Hindlimb muscle (tissue), 1 donor: ENCODE data around the gene SP100. TPM values are rescaled to one million over a fixed set of nuclear protein-coding genes. Genes with fewer than 3 reads are reported as not detected.
"Not testable (repeated sequence)": the region's sequence is repeated elsewhere in the genome, so short reads cannot be mapped to it uniquely, and the experiment has no call there.

Source experiments
- DNase-seq: peaks from one replicate; pipeline ENCODE4 v3.0.0-alpha.2; 2013
- polyA plus RNA-seq: library from polyadenylated mRNA; unstranded; fragments of 120-200 nt; gene quantifications from one replicate; pipeline ENCODE4 v1.2.1, GENCODE V29; 2013; ENCODE audit not compliant: insufficient read length

Gene SP100
- polyA plus RNA-seq, 1 donor: 19.5 TPM

DNA sequence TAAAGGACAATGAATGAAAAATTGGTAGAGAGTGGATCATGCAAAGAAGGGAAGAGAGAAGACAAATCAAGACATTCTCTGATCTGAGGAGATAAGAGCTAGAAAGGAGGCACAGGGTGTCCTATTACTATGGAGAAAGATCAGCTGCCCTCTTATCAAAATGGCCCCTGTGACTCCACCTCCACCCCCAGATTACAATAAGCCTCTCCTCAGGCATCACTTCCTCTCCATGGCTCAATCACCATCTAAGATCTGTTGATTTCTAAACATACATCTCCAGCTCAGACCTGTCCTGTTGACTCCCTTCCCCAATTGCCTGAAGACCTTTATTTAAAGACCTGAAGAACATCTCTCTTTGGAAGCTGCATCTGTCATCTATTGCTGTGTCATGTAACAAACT lies 43.2 kb downstream of the SP100 start:
- DNase-seq: no peak

- no peak for DNase-seq
Observed at GRCh38 chr2:230471074-230471473, 55.1 kb downstream of the SP100 start.

DNA sequence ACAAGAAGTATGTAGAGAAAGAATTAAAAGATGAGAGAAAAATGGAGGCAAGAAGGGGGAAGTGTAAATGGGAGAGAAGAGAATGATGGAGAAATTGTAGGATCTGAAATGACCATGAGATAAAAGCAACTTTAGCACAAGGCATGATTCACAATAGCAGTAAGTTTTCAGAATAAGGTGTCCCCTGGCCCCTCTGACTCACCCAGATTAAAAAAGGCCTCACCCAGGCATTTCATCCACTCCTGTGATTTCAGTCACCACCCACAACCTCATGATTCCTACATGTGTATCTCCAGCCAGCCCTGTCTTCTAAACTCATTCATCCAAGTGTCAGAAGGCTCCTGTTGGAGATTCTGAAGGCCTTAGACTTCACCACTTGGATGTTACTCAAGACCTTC lies 56.6 kb downstream of the SP100 start:
- DNase-seq: no peak

GRCh38 chr2:230473378-230473777 lies 57.4 kb downstream of the SP100 start:
- DNase-seq: no peak

GRCh38 chr2:230475143-230475542 lies 59.1 kb downstream of the SP100 start:
- no peak for DNase-seq

DNA sequence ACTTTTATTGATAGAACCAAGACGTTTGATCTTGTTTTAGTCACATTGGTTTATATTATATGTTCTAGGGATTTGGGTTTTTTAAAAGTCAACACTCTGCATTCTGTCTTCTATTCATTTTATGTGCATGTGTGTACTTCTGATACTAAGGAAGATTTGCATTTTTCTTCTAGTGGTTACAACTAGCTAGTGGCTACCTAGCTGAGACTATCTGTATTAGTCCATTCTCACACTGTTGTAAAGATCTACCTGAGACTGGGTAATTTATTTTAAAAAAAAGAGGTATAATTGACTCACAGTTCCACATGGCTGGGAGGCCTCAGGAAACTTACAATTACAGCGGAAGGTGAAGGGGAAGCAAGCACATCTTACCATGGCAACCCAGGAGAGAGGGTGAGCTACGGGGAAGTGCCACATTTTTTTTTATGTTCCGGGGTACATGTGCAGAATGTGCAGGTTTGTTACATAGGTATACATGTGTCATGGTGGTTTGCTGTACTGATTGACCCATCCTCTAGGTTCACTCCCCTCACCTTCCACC lies 69.9 kb downstream of the SP100 start:
- no peak for DNase-seq

GRCh38 chr2:230491219-230491618 lies 75.2 kb downstream of the SP100 start:
- not testable (repeated sequence) for DNase-seq

- DNase-seq: no peak
Observed at GRCh38 chr2:230492107-230492506, 76.1 kb downstream of the SP100 start.

DNA sequence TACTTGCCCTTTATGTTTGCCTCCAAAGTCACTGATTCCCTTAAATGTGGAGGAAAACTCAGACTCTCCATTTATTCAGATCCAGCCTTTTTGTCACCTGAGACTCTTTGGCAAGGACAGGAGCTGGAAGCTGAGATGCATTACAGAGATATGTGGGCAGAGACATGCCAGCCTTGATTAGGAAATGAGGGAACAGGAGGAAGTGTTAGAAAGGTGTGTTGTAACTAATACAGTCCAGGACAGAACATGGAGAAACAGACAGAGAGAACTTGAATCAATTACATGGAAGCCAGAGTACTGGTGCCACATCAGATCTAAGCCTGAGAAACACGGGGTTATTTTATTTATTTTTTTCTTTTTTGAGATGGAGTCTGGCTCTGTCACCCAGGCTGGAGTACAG lies 79.0 kb downstream of the SP100 start:
- DNase-seq: no peak

DNA sequence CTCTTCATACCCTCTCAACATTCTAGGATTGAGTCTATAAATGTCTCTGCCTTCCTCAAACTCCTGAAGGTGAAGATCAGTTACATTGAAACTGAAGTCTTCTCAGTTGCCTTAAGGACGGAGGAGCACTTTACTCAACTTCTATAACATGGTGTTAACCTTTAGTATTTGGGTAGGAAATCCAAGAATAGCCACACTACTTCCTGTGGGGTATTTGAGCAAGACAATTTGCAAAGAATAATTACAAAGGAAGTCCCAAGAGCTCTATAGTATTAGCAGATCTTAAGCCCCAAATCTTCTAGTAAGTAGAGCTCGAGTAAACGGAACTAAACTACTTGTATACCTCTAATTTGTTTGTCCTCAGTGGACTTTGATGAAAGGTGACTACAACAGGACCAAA lies 80.9 kb downstream of the SP100 start:
- DNase-seq: no peak

GRCh38 chr2:230498506-230499107 lies 82.6 kb downstream of the SP100 start:
- no peak for DNase-seq

DNA sequence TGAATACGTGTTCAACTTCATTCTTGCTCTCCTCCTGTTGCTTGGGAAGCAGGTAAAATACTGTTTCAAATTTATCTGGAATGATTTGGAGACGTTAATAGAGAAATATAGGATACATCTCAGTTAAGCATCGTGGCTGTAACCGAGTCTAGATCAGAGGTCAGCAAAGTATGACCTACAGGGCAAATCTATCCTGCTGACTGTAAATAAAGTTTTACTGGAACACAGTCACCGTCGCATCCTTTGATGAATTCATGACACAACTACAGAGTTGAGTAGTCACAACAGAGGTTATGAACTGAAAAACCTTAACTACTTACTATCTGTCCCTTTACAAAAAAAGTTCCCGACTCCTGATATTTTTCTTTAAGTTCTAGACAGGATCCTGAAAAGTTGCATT lies 86.6 kb downstream of the SP100 start:
- DNase-seq: no peak

DNA sequence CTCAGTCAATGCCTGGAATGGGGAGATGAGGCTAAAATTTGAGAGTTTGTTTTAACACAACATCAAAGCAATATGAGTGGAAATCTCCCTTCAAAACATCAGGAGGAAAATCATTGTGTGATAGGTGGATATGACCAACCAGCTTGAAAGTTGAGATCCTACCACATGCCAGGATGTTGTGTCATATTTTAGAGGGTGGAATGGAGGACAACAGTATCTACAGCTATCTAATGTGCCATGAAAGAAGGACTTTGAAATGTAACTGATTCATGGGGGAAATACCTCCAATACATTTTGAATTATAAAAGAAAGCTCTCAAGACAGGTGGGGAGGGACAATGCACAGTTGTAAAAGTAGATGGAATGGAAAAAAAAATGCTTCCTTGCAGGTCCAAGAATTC lies 87.8 kb downstream of the SP100 start:
- no peak for DNase-seq

DNA sequence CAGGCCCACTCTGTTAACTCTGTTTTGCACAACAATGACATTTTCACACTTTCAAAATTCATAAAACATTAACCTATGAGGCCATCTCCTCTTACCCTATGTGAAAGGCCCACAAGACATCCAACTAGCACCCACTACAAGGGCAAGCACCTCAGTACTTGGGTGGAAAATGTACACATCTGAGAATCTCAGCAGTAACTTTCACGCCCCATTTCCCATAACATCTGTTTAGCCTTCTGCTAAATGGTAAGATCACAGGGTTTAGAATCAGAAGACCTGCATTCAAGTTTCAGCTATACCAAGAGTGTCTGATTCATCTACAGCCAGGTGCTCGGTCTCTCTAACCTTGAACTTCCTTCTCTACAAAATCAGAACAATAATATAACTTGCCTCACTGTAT lies 89.2 kb downstream of the SP100 start:
- DNase-seq: no peak

DNA sequence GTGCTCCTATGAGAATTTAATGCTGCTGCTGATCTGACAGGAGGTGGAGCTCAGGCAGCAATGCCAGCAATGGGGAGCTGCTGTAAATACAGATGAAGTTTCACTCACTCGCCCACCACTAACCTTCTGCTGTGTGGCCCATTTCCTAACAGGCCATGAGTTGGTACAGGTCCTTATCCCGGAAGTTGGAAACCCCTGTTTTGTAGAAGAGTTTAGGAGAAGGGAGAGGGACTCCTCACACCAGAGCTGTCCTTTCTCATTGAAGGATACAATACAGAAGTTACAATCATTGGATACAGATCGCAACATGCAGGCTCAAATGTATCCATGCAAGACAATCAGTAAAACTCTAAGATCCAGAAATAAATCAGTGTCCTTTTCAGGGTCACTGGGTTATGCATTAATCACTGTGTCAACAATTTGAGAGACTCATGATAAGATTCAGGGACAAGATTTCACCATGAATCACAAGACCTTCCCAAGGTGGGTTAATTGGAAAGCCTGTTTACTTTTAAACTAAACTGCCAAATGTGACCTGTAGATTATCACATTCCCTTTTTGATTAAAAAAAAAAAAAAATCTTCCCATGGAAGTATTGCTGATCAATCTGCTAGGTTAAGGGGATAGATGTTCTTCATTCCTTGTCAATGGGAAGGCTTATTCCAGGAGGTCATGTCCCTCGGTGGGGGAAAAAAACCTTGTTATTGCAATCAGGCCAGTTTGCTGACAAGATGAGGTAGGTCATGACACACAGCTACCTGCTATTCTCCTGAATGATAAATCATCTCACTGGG lies 97.2 kb downstream of the SP100 start:
- DNase-seq: no peak

DNA sequence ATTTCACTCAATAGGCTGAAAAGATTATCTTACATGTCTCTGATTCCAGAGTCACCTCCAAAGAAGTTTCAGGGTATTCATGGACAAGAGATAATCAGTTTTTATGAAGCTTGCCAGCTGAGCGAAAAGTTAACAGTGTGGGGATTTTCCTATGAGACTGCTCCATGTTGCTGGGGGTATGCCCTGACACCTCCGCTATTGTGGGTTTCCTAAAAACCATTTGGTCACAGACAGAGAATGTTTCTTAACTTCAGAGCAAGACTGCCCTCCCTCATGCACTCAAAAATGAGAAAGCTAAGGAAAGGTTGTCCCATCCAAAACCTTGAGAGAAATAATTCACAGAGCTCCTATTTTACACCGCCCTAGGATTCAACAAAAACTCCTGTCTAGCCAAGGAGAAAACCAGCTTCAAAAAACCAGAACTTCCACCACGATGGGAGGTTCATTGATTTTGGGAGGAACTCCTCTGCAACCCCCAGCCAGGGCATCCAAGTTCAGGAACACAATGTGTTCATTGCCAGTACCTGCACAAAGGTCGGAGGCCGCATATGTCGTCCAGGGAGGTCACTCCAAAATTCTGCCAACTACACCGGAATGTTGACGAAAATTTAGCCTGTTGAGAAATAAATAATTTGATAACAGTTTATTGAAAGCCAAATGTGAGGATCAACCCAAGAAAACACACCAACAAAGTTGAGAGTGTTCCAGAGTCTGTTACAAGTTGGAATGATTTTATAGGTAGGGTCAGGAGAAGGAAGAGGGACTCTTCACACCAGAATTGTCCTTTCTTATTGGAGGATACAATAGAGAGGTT lies 104.3 kb downstream of the SP100 start:
- no peak for DNase-seq

DNA sequence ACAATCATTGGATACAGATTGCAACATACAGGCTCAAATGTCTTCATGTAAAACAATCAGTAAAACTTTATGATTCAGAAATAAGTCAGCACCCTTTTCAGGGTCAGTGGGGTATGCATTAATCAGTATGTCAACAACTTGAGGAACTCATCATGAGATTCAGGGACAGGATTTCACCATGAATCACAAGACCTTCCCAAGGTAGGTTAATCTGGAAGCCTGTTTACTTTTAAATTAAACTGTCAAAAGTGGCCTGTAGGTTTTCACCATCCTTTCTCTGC lies 104.8 kb downstream of the SP100 start:
- DNase-seq: no peak

DNA sequence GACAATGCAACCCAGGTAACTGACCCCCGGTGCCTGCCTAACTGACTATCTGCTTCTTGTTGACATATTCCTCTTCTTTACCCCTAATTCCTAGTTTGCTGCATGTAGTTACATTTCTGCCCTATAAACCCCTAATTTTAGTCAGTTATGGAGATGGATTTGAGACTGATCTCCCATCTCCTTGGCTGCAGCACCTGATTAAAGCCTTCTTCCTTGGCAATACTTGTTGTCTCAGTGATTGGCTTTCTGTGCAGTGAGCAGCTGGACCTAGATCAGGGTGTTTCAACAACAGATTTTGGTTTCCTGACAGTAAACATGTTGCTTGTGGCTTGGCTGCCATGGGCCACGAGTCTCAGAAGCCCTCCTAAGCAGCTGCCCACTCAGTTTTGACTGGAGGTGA lies 105.4 kb downstream of the SP100 start:
- DNase-seq: no peak

DNA sequence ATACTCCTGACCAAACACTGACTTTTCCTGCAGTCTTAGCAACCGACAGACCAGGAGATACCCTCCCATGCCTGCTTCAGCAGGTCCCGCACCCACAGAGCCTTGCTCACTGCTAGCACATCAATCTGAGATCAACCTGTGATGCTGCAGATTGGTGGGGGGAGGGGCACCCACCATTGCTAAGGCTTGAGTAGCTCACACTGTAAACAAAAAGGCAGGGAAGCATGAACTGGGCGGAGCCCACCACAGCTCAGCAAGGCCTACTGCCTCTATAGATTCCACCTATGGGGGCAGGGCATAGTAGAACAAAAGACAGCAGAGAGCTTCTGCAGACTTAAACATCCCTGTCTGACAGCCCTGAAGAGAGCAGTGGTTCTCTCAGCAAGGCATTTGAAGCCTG lies 109.7 kb downstream of the SP100 start:
- no peak for DNase-seq

DNA sequence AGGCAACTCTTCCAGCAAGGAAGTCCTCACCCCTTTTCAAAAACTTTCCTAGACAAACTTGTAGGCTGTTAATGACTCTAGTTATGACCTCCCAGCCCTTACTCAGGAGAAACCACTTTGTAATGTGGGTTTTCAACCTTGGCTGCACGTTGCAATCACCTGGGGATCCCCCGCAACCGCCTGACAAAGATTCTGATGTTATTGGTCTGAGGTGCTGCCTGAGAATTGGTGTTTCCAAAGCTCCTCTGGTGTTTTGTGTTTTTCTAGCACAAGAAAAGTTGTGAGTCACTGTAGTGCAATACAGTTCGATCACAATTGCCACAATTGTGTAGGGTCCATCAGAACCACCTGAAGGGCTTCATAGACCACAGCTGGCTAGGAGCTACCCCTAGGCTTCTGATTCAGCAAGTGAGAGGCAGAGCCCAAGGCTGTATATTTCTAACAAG lies 121.6 kb downstream of the SP100 start:
- no peak for DNase-seq

DNA sequence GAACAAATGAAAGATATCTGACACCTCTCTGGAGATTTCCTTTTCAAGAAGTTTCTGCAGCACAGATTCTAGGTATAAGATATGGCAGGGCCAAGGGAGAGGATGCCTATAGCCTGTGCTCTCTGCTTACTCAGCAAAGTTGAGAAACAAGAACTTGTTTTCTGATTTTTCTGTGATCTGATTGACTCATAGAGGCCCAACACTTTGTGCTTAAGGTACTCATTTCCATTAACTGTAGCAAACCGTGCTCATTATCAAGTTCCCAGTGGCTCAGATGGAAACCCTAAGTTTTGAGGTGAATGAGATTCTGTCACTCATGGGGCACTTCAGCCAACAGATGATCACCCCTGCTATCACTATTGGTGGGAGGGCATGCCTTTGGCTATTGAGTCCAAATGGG lies 124.3 kb downstream of the SP100 start:
- no peak for DNase-seq

GRCh38 chr2:230541934-230542380 lies 126.0 kb downstream of the SP100 start:
- no peak for DNase-seq

DNA sequence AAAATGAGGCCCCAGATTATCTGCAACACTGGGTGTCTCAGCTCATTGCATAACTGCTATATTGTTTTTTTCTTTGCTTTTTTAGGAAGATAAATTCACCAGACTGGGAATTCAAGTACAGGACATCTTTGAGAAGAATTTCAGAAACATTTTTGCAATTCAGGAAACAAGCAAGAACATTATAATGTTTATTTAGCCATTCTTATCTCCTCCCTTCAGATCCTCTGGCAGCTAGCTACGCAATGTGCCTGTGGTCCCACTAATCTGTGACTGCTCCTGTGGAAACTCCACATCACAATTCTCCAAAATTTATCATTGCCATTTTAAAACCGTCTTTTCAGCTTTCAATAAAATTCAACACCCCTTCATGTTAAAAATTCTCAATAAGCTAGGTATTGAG lies 126.8 kb downstream of the SP100 start:
- no peak for DNase-seq

DNA sequence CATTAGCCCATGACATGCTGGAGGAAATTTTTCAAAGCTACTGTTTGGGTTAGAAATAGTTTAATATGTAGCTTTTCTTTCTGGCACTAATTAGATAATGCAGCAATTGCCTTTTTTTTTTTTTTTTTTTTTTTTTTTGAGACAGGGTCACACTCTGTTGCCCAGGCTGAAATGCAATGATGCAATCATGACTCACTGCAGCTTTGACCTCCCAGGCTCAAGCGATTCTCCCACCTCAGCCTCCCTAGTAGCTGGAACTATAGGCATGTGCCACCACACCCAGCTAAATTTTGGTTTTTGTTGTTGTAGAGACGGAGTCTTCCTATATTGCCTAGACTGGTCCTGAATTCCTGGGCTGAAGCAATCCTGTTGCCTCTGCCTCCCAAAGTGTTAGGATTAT lies 136.2 kb downstream of the SP100 start:
- no peak for DNase-seq
